C4-2B (cell line): ENCODE data around the gene COL24A1.

Source experiments
- ZFX ChIP-seq: fragments of 450-650 bp; IDR thresholded peaks from 2 replicates; pipeline ENCODE4 v1.6.1; 2017
- TF ChIP-seq, protein P1 (sequence below): fragments of 450-650 bp; conservative IDR thresholded peaks from 2 replicates; pipeline ENCODE4 v1.5.1; 2017; ENCODE audit warnings: mild to moderate bottlenecking

GRCh38 chr1:85850238-85850637, 306.3 kb downstream of the COL24A1 start:
- TF ChIP-seq, protein P1, sequence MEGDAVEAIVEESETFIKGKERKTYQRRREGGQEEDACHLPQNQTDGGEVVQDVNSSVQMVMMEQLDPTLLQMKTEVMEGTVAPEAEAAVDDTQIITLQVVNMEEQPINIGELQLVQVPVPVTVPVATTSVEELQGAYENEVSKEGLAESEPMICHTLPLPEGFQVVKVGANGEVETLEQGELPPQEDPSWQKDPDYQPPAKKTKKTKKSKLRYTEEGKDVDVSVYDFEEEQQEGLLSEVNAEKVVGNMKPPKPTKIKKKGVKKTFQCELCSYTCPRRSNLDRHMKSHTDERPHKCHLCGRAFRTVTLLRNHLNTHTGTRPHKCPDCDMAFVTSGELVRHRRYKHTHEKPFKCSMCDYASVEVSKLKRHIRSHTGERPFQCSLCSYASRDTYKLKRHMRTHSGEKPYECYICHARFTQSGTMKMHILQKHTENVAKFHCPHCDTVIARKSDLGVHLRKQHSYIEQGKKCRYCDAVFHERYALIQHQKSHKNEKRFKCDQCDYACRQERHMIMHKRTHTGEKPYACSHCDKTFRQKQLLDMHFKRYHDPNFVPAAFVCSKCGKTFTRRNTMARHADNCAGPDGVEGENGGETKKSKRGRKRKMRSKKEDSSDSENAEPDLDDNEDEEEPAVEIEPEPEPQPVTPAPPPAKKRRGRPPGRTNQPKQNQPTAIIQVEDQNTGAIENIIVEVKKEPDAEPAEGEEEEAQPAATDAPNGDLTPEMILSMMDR: no peak
- no peak for TF ChIP-seq ZFX
